GOT3 (cell line): ENCODE measurements around the gene DIS3L2.
"Not testable (repeated sequence)": the region's sequence is repeated elsewhere in the genome, so short reads cannot be mapped to it uniquely, and the experiment has no call there.

Source experiments
- DNase-seq: peaks from one replicate; lab custom pipeline; 2025; ENCODE audit warnings: mixed read lengths; lab: John Stamatoyannopoulos, UW

DIS3L2 gene

DNA sequence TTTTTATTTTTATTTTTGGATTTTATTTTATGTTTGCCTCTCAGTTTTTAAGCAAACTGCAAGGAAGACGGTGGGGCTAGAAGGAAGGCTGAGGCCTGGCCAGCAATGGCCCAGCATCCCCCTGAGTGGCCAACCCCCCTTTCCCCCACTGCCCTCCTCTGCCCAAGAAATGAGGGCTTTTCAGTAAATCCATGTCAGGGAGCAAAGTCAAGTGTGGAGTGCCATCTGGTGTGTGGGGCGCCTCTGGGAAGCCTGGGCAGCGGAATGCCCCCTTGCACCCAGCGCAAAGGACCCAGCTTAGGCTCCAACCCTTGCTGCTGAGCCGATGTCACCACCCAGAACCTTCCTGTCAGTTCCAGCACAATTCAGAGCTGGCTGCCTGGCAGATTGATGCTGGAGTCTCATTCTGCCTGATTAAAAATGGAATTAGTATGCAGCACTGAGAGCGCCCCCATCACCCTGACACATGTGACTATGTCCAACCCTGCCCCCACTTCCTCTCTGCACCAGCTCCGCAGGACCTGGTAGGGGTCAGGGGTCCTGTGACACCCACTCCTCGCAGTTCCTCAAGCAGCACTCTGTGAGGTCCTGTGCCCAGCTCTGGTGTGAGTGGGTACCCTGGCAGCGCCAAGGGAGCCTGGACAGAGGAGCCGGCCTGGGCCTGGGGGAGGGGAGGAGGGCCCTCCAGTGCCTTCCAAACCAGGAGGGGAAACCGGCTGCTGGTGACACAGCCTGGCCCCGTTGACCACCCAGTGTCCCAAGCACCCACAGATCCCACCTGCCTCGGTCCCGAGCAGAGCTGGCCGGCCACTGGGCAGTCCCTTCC, 407.8 kb downstream of the DIS3L2 start:
- no peak for DNase-seq

DNA sequence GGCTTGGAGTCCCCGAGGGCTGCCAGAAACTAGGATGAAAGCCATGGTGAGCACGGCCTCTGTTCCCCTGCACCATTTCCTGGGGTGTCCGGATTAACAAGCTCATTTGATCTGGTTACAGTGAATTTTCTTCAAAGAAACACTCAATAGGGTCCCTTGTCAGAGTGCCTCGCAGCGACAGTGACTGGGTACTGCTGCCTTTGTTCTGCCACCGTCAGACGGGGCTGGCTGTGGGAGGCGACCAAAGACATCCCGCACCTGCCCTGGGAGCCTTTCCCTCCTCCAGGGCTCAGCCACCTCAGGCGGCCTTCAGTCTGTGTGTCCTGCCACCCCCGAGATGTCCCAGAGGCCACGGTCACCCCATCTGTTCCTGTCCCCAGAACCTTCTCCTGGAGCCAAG, 408.5 kb downstream of the DIS3L2 start:
- DNase-seq: not testable (repeated sequence)

DNA sequence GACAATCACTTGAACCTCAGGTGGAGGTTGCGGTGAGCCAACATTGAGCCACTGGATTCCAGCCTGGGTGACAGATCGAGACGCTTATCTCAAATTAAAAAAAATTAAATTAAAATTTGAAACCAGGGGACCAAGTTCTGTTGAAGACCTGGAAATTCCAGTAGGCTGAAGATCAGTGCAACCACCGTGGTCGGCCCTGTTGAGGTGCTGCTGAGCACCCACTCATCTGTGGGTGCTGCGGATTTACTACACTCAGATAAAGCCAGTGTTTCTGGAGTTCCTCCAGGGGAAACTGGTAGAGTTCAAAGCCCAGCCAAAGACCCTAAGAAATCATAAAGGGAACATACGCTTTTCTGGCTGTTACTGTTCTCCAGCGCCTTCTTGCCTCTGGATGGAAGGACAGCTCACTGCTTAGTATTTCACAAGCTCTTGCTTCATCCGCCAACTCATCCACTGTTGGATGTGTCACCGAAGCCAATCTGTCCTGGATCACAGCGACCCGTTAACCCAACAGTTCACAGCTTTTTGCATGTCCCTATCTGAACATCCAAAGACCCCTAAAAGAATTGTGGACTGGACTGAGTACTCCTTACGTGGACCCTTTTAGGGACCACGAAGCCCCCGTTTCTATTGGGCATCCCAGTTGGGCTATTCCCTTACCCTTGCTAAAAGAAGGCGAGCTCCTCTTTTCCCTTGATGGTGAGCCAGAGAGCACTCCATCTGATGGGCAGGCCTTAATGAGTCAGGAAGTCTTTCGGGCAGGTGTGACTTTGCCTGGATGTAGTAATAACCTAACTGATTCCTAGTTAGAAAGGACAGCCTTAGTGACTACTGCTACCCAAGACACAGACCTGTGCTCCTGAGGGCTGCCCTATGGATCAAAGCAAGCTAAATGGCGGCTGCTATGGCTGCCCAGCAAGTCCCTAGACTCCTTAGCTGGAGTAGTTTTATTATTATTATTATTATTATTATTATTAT, 411.0 kb downstream of the DIS3L2 start:
- no peak for DNase-seq

GRCh38 chr2:232374356-232374755, 412.8 kb downstream of the DIS3L2 start:
- no peak for DNase-seq

DNA sequence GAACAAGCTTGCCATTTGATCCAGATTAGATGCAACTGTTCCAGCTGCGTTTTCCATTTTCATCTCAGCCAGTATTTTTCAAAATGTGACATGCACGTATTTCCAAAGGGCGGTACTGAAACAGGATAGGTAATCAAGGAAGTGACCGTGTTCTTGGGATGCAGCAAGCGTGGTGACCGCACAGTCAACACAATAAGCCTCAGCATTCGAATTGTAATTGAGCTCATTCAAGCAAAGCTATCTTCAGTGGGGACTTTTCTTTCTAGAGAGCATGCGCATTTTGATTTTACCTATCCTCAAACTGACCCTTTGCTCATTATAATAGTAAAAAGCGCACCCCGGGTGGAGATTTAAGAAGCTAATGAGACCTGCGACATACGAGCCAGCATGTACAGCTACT, 413.7 kb downstream of the DIS3L2 start:
- DNase-seq: no peak

GRCh38 chr2:232376260-232376659, 414.7 kb downstream of the DIS3L2 start:
- DNase-seq: no peak

- DNase-seq: no peak
These were observed 415.2 kb downstream of the DIS3L2 start for GRCh38 chr2:232376713-232377112.

DNA sequence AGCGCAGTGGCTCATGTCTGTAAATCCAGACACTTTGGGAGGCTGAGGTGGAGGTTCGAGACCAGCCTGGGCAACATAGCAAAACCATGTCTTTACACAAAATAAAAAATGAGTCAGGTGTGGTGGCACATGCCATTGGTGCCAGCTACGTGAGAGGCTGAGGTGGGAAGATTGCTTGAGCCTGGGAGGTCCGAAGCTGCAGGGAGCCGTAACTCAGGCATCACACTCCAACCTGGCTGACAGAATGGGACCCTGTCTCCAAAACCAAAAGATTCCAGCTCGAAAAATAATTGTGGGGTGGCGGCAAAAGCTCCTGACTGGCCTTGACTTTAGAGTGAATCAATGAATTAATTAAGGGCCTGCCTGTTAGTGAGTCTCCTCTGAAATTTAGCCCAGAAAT, 415.8 kb downstream of the DIS3L2 start:
- no peak for DNase-seq

DNA sequence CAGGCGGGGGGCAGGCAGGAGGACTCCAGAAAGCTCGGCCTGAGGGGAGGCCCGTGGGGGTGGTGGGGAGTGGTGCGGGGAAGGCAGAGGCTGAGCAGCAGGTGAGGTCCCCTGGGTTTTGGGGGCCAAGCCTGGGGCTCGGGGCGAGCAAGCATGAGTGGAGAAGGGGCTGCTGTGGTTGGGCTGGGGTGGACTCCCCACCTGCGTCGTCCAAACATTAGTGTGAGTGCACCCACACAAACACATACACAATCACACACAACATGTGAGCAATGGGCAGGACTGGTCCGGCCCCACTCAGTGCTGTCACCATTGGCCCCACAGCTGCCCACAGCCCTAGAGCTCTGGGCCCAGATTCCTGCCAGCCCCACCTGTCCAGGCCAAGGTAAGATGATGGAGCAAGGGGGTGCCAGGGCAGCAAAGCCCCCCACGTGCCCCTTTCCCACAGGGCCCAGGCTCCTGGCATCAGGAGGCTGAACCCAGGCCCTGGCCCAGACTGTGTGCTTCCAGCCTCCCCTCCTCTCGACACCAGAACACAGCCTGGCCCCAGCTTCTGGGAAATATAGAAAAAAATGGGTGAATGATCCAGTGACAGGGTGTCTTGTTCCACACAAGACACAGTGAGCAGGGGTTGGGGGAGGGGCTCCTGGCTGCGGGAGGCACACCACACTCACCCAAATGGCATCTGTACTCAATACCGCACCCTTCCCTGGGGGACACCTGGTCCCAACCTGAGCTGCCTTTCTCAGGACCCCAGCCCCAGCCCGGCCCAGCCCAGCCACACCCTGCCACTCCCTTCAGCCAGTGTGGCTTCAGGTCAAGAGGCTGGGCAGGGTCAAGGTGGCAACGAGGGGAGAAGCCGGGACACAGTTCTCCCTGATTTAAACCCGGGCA, 416.6 kb downstream of the DIS3L2 start:
- DNase-seq: no peak

GRCh38 chr2:232378735-232379151, 417.2 kb downstream of the DIS3L2 start, which contains the start of gene ALPP:
TSS of gene ALPP (plus strand) at chr2:232378751. CDS start at chr2:232378803, 52 bp downstream.
- DNase-seq: not testable (repeated sequence)

DNA sequence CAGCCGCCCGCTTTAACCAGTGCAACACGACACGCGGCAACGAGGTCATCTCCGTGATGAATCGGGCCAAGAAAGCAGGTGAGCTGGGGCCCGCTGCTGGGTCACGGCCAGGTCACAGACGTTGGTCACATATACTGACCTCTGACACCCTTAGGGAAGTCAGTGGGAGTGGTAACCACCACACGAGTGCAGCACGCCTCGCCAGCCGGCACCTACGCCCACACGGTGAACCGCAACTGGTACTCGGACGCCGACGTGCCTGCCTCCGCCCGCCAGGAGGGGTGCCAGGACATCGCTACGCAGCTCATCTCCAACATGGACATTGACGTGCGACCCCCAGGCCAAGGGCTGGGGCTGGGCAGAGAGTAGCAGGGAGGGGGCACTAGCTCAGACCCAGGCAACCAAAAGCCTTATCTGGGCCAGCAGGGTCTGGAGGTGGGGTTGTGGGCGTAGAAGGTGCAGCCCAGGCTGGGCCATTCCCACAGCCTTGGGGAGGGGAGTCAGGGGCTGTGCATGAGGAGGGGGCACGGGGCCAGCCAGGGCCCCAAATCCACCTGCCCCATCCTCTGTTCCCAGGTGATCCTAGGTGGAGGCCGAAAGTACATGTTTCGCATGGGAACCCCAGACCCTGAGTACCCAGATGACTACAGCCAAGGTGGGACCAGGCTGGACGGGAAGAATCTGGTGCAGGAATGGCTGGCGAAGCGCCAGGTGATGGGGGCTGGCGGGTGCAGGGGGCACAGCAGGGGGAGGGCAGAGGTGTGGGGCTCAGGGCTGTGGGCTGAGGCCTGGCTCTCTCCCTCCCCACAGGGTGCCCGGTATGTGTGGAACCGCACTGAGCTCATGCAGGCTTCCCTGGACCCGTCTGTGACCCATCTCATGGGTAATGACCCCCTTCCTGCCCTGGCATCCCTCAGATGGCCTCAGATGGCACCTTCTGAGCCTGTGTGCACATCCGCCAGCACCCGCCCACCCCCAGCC, 418.4 kb downstream of the DIS3L2 start:
- DNase-seq: not testable (repeated sequence)

DNA sequence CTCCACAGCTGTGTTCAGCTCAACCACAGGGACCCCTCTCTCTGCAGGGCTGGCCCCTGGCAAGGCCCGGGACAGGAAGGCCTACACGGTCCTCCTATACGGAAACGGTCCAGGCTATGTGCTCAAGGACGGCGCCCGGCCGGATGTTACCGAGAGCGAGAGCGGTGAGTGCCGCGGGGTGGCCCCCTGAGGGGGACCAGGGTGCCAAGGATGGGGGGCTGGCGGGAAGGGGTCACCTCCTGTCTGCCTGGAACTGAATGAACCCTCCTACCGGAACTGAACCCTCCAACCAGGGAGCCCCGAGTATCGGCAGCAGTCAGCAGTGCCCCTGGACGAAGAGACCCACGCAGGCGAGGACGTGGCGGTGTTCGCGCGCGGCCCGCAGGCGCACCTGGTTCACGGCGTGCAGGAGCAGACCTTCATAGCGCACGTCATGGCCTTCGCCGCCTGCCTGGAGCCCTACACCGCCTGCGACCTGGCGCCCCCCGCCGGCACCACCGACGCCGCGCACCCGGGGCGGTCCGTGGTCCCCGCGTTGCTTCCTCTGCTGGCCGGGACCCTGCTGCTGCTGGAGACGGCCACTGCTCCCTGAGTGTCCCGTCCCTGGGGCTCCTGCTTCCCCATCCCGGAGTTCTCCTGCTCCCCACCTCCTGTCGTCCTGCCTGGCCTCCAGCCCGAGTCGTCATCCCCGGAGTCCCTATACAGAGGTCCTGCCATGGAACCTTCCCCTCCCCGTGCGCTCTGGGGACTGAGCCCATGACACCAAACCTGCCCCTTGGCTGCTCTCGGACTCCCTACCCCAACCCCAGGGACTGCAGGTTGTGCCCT, 419.9 kb downstream of the DIS3L2 start:
- DNase-seq: not testable (repeated sequence)

DNA sequence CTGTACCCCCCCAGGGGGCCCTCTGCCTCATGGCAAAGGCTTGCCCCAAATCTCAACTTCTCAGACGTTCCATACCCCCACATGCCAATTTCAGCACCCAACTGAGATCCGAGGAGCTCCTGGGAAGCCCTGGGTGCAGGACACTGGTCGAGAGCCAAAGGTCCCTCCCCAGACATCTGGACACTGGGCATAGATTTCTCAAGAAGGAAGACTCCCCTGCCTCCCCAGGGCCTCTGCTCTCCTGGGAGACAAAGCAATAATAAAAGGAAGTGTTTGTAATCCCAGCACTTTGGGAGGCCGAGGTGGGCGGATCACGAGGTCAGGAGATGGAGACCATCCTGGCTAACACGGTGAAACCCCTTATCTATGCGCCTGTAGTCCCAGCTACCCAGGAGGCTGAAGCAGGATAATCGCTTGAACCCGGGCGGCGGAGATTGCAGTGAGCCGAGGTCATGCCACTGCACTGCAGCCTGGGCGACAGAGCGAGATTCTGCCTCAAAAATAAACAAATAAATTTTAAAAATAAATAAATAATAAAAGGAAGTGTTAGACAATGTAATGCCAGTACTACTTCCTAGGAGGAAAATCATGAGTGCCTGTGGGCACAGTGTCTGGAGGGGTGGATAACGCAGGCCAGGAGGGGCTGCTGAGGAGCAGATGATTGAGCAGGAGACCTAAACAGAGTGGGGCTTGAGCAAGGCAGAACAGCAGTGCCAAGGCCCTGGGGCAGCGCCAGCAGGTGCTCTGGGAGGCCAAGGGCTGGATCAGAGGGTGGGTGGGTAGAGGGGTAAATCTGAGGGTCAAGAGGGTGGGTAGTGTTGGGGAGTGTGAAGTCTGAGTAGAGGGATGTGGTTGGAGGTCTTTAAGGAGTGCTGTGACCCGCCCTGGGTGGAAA, 421.1 kb downstream of the DIS3L2 start:
- no peak for DNase-seq

DNA sequence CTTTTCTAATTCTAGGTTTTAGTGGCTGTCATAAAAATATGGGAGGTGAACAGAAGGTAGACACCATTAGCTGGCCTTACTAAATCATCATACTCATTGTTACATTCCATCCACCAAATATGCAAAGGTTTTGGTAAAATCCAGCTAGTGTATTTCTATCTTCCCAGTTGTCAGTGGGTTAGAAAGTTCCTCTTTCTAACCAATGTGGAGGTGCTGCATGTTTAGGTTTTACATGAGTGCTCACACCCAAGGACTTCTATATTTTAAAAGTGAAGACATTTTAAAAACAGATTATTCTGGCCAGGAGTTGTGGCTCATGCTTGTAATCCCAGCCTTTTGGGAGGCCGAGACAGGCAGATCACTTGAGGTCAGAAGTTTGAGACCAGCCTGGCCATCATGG, 423.0 kb downstream of the DIS3L2 start:
- no peak for DNase-seq

DNA sequence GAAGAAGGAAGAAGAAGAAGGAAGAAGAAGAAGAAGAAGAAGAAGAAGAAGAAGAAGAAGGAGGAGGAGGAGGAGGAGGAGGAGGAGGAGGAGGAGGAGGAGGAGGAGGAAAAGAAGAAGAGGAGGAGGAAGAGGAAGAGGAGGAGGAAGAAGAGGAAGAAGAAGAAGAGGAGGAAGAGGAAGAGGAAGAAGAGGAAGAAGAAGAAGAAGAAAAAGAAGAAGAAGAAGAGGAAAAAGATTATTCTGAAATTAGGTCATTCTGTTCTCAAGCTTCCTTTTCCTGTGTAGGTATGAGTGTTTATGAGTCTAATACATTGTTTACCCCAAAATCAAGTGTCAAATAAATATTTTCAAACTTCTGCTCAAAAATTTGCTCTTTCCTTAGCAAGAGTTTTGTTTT, 423.5 kb downstream of the DIS3L2 start:
- not testable (repeated sequence) for DNase-seq

DNA sequence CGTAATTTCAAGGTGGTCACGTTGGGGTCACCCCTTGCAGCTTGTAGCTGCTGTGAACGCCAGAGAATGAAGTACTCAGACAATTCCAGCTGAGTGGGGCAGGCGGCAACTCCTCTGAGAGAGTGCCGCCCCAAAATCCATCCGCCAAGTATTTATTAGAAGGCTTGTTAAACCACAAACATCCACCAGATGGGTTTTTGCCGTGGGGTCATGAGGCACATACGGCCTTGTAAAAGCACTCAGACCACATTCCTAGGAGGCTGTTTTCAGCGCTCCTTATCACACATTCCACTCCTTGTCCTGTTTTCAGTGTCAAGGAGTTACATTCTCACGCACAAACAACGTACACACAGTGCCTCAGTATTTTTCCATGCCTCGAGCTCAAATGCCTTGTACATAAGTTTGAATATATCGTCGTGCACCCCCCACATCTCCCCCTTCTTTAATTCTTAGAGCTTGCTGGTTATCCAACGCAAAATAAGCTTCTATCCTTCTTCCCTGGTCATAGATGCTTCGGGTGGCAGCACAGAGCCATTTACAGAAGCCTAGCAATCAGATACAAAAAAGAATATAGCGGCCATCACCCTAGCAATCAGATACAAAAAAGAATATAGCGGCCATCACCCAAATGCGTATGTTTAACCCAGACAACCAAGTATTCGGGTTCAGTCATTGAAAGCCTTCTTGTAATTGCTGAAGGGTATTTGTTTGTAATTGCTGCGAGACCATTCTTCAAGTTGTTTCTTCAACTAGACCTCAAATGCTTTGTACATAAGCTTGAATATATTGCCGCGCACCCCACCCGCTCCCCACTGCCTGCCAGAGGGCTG, 424.4 kb downstream of the DIS3L2 start:
- DNase-seq: no peak

DNA sequence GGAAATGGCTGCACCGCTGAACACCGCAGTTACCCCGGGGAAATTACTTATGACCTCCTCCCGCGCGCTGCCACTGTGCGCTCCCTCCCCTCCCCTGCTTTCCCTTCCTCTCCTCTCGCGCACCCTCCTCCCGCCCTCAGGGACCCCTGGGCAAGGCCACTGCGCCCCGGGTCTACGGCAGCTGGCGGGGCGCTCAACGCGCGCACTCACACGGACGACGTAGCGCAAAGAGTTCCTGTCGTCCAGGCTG, 424.9 kb downstream of the DIS3L2 start:
- no peak for DNase-seq
